GM23338 (cell line): ENCODE results near the gene MYO9A. TPM values are rescaled to one million over a fixed set of nuclear protein-coding genes. Genes with fewer than 3 reads are reported as not detected.

Source experiments
- ATAC-seq: fragments of 200-7000 bp; cut with Tn5 transposase; 3 replicates; pipeline ENCODE4 v1.9.1; 2020
- DNase-seq: peaks from one replicate; pipeline ENCODE4 v3.0.0-alpha.2; 2015; ENCODE audit warnings: low spot score
- H2AFZ ChIP-seq: fragments of 200-600 bp; sonication (generic); 2 replicates; pipeline ENCODE4 v1.8.0; 2016; ENCODE audit warnings: antibody characterized with exemption, mild to moderate bottlenecking, moderate library complexity
- H3F3A ChIP-seq: fragments of 200-600 bp; sonication (generic); replicated peaks from 2 replicates; pipeline ENCODE4 v1.8.0; 2017; ENCODE audit warnings: antibody characterized with exemption, mixed run types, low read depth
- H3K27ac ChIP-seq: fragments of 200-600 bp; sonication (generic); 2 replicates; pipeline ENCODE4 v1.6.1; 2016; ENCODE audit warnings: low read depth
- H3K27me3 ChIP-seq: fragments of 200-600 bp; sonication (generic); 2 replicates; pipeline ENCODE4 v1.8.0; 2016; ENCODE audit warnings: mild to moderate bottlenecking, mixed run types, moderate library complexity; ENCODE audit not compliant: insufficient read depth
- H3K36me3 ChIP-seq: fragments of 200-600 bp; sonication (generic); 2 replicates; pipeline ENCODE4 v1.8.0; 2016; ENCODE audit warnings: mild to moderate bottlenecking; ENCODE audit not compliant: insufficient read depth
- H3K4me1 ChIP-seq: fragments of 200-600 bp; sonication (generic); 2 replicates; pipeline ENCODE4 v1.8.0; 2016; ENCODE audit warnings: mild to moderate bottlenecking, moderate library complexity; ENCODE audit not compliant: insufficient read depth
- H3K4me2 ChIP-seq: fragments of 200-600 bp; sonication (generic); 2 replicates; pipeline ENCODE4 v1.7.1; 2017; ENCODE audit warnings: mixed run types
- H3K4me3 ChIP-seq: fragments of 200-600 bp; sonication (generic); 2 replicates; pipeline ENCODE4 v1.6.1; 2016; ENCODE audit warnings: mixed run types
- H3K79me2 ChIP-seq: fragments of 200-600 bp; sonication (generic); replicated peaks from 2 replicates; pipeline ENCODE4 v1.8.0; 2017; ENCODE audit warnings: mild to moderate bottlenecking; ENCODE audit not compliant: insufficient read depth
- H3K9me2 ChIP-seq: fragments of 200-600 bp; sonication (generic); 2 replicates; pipeline ENCODE4 v1.8.0; 2017; ENCODE audit not compliant: insufficient read depth
- H4K20me1 ChIP-seq: fragments of 200-600 bp; sonication (generic); replicated peaks from 2 replicates; pipeline ENCODE4 v1.8.0; 2017; ENCODE audit warnings: mild to moderate bottlenecking; ENCODE audit not compliant: insufficient read depth
- H3K27ac Mint-ChIP-seq: 2 replicates; pipeline ENCODE4 v1.8.0; 2020; ENCODE audit warnings: inconsistent platforms, mild to moderate bottlenecking, moderate library complexity, mixed read lengths
- H3K27me3 Mint-ChIP-seq: 3 replicates; pipeline ENCODE4 v1.8.0; 2022; ENCODE audit warnings: low read depth, mild to moderate bottlenecking, moderate library complexity, mixed read lengths, inconsistent platforms; ENCODE audit not compliant: insufficient read depth, poor library complexity
- H3K36me3 Mint-ChIP-seq: 3 replicates; pipeline ENCODE4 v1.8.0; 2021; ENCODE audit warnings: low read depth, mild to moderate bottlenecking, inconsistent platforms, moderate library complexity, mixed read lengths
- H3K4me1 Mint-ChIP-seq: 3 replicates; pipeline ENCODE4 v1.8.0; 2020; ENCODE audit warnings: mild to moderate bottlenecking, inconsistent platforms, mixed read lengths
- H3K4me3 Mint-ChIP-seq: 3 replicates; pipeline ENCODE4 v1.8.0; 2021; ENCODE audit warnings: moderate library complexity, mild to moderate bottlenecking, inconsistent platforms, mixed read lengths
- H3K9me3 Mint-ChIP-seq: 3 replicates; pipeline ENCODE4 v1.8.0; 2020; ENCODE audit warnings: moderate library complexity, mild to moderate bottlenecking, inconsistent platforms, mixed read lengths
- EZH2 ChIP-seq: fragments of 200-600 bp; sonication (generic); IDR thresholded peaks from one replicate; pipeline ENCODE4 v1.8.0; 2017; ENCODE audit warnings: antibody characterized with exemption, mild to moderate bottlenecking, low read depth; ENCODE audit not compliant: unreplicated experiment
- EZH2phosphoT487 ChIP-seq: fragments of 200-600 bp; sonication (generic); IDR thresholded peaks from one replicate; pipeline ENCODE4 v1.8.1; 2018; ENCODE audit warnings: antibody characterized with exemption; ENCODE audit not compliant: unreplicated experiment
- JUNB ChIP-seq: IDR thresholded peaks from one replicate; pipeline ENCODE4 v1.6.1; 2016; ENCODE audit warnings: antibody characterized with exemption; ENCODE audit not compliant: unreplicated experiment
- NANOG ChIP-seq: IDR thresholded peaks from 2 replicates; pipeline ENCODE4 v1.6.1; 2016; ENCODE audit warnings: antibody characterized with exemption, borderline replicate concordance
- POLR2AphosphoS5 ChIP-seq: IDR thresholded peaks from 2 replicates; pipeline ENCODE4 v1.6.1; 2016; ENCODE audit warnings: antibody characterized with exemption, low read depth
- STAT1 ChIP-seq: IDR thresholded peaks from one replicate; pipeline ENCODE4 v1.6.1; 2016; ENCODE audit warnings: antibody characterized with exemption; ENCODE audit not compliant: unreplicated experiment
- polyA plus RNA-seq: library from polyadenylated mRNA; unstranded; fragments of >200 nt; fragmentation: Nextera tagmentation; extraction: Ambion mirVana; gene quantifications from 2 replicates; pipeline ENCODE4 v1.2.1, GENCODE V29; 2016
- total RNA-seq: library from RNA; depleted of rRNA; stranded (reverse); fragments of >200 nt; shearing (Covaris generic); gene quantifications from 2 replicates; pipeline ENCODE4 v1.2.3, GENCODE V29; 2014
- TF ChIP-seq, protein P1 (sequence below): IDR thresholded peaks from one replicate; pipeline ENCODE4 v1.6.1; 2018; ENCODE audit warnings: antibody characterized with exemption; ENCODE audit not compliant: unreplicated experiment
- TF ChIP-seq, protein P2 (sequence below): fragments of 250-450 bp; sonication (Bioruptor Pico); IDR thresholded peaks from 2 replicates; pipeline ENCODE4 v1.5.0; 2020; ENCODE audit warnings: mild to moderate bottlenecking, moderate library complexity

MYO9A gene
- total and polyA plus RNA-seq, 2 experiments from 2014 or later: 11.6 to 32.8 TPM

DNA sequence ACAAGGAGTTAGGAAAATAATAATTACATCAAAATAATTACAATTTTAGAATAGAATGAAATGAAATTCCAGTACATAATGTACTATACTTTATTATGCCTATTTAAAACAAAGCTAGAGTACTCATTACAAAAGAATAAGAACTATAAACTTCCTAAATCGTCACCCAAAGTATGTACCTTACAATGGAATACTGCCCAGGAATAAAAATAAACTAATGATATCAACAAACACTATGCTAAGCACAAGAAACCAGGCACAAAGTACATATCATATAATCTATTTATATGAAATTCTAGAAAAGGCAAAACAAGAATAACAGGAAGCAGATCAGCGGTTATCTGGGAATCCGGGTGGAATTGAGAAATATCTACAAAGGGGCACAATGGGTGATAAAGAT lies 84.7 kb downstream of the MYO9A start:
- Histone ChIP-seq H3K27me3 (no peaks in the 10 kb centered on the region), H2AFZ (no peak overlapping the region), H4K20me1 (peaks cover 4% of the 10 kb centered on the region; the same call in 1 of the 2 replicates), H3K79me2 (no peaks in the 10 kb centered on the region; the same call in 1 of the 2 replicates), H3F3A (no peaks in the 10 kb centered on the region), H3K4me1 (no peaks in the 10 kb centered on the region), H3K9me2 (no peaks in the 10 kb centered on the region), H3K36me3 (no peaks in the 10 kb centered on the region), H3K4me3 (no peak overlapping the region), H3K4me2 (no peak overlapping the region), H3K27ac (no peak overlapping the region)
- DNase-seq (no peak), ATAC-seq (no peak)
- TF ChIP-seq, protein P1, sequence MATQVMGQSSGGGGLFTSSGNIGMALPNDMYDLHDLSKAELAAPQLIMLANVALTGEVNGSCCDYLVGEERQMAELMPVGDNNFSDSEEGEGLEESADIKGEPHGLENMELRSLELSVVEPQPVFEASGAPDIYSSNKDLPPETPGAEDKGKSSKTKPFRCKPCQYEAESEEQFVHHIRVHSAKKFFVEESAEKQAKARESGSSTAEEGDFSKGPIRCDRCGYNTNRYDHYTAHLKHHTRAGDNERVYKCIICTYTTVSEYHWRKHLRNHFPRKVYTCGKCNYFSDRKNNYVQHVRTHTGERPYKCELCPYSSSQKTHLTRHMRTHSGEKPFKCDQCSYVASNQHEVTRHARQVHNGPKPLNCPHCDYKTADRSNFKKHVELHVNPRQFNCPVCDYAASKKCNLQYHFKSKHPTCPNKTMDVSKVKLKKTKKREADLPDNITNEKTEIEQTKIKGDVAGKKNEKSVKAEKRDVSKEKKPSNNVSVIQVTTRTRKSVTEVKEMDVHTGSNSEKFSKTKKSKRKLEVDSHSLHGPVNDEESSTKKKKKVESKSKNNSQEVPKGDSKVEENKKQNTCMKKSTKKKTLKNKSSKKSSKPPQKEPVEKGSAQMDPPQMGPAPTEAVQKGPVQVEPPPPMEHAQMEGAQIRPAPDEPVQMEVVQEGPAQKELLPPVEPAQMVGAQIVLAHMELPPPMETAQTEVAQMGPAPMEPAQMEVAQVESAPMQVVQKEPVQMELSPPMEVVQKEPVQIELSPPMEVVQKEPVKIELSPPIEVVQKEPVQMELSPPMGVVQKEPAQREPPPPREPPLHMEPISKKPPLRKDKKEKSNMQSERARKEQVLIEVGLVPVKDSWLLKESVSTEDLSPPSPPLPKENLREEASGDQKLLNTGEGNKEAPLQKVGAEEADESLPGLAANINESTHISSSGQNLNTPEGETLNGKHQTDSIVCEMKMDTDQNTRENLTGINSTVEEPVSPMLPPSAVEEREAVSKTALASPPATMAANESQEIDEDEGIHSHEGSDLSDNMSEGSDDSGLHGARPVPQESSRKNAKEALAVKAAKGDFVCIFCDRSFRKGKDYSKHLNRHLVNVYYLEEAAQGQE: no peak
- TF ChIP-seq, protein P2, sequence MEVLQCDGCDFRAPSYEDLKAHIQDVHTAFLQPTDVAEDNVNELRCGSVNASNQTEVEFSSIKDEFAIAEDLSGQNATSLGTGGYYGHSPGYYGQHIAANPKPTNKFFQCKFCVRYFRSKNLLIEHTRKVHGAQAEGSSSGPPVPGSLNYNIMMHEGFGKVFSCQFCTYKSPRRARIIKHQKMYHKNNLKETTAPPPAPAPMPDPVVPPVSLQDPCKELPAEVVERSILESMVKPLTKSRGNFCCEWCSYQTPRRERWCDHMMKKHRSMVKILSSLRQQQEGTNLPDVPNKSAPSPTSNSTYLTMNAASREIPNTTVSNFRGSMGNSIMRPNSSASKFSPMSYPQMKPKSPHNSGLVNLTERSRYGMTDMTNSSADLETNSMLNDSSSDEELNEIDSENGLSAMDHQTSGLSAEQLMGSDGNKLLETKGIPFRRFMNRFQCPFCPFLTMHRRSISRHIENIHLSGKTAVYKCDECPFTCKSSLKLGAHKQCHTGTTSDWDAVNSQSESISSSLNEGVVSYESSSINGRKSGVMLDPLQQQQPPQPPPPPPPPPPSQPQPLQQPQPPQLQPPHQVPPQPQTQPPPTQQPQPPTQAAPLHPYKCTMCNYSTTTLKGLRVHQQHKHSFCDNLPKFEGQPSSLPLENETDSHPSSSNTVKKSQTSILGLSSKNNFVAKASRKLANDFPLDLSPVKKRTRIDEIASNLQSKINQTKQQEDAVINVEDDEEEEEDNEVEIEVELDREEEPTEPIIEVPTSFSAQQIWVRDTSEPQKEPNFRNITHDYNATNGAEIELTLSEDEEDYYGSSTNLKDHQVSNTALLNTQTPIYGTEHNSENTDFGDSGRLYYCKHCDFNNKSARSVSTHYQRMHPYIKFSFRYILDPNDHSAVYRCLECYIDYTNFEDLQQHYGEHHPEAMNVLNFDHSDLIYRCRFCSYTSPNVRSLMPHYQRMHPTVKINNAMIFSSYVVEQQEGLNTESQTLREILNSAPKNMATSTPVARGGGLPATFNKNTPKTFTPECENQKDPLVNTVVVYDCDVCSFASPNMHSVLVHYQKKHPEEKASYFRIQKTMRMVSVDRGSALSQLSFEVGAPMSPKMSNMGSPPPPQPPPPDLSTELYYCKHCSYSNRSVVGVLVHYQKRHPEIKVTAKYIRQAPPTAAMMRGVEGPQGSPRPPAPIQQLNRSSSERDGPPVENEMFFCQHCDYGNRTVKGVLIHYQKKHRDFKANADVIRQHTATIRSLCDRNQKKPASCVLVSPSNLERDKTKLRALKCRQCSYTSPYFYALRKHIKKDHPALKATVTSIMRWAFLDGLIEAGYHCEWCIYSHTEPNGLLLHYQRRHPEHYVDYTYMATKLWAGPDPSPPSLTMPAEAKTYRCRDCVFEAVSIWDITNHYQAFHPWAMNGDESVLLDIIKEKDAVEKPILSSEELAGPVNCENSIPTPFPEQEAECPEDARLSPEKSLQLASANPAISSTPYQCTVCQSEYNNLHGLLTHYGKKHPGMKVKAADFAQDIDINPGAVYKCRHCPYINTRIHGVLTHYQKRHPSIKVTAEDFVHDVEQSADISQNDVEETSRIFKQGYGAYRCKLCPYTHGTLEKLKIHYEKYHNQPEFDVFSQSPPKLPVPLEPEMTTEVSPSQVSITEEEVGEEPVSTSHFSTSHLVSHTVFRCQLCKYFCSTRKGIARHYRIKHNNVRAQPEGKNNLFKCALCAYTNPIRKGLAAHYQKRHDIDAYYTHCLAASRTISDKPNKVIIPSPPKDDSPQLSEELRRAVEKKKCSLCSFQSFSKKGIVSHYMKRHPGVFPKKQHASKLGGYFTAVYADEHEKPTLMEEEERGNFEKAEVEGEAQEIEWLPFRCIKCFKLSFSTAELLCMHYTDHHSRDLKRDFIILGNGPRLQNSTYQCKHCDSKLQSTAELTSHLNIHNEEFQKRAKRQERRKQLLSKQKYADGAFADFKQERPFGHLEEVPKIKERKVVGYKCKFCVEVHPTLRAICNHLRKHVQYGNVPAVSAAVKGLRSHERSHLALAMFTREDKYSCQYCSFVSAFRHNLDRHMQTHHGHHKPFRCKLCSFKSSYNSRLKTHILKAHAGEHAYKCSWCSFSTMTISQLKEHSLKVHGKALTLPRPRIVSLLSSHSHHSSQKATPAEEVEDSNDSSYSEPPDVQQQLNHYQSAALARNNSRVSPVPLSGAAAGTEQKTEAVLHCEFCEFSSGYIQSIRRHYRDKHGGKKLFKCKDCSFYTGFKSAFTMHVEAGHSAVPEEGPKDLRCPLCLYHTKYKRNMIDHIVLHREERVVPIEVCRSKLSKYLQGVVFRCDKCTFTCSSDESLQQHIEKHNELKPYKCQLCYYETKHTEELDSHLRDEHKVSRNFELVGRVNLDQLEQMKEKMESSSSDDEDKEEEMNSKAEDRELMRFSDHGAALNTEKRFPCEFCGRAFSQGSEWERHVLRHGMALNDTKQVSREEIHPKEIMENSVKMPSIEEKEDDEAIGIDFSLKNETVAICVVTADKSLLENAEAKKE (CRISPR knock-in tag): no peak
- TF ChIP-seq POLR2AphosphoS5: no peak
- TF ChIP-seq JUNB: no peak
- no peak for TF ChIP-seq EZH2phosphoT487
- no peak for TF ChIP-seq NANOG
- no peak for TF ChIP-seq EZH2
- TF ChIP-seq STAT1: no peak
- peaks cover 4% of the 10 kb centered on the region; the same call in 1 of the 3 replicates for H3K9me3 Mint-ChIP-seq
- peaks cover 6% of the 10 kb centered on the region; the same call in 1 of the 3 replicates for H3K36me3 Mint-ChIP-seq
- H3K27me3 Mint-ChIP-seq: no peaks in the 10 kb centered on the region
- H3K27ac Mint-ChIP-seq: no peak overlapping the region
- H3K4me1 Mint-ChIP-seq: no peaks in the 10 kb centered on the region
- no peak overlapping the region for H3K4me3 Mint-ChIP-seq
